ENCODE results near the gene RSAD1.
"Not testable (repeated sequence)": the region's sequence is repeated elsewhere in the genome, so short reads cannot be mapped to it uniquely, and the experiment has no call there.

Gene RSAD1

DNA sequence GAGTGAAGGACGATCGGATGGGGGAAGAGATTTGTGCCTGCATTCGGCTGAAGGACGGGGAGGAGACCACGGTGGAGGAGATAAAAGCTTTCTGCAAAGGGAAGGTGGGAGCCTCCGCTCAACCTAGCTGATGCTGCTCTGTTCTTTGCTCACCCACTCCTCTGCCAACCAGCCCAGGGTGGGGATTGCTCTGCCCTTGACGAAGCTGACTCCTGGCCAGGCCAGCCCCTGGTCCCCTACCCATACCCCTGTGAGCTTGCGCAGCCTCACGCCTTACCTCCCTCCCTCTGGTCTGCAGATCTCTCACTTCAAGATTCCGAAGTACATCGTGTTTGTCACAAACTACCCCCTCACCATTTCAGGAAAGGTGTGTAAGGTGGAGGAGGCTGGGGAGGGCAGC lies 4.8 kb upstream of the RSAD1 start:
- DNase-seq = no peak

DNA sequence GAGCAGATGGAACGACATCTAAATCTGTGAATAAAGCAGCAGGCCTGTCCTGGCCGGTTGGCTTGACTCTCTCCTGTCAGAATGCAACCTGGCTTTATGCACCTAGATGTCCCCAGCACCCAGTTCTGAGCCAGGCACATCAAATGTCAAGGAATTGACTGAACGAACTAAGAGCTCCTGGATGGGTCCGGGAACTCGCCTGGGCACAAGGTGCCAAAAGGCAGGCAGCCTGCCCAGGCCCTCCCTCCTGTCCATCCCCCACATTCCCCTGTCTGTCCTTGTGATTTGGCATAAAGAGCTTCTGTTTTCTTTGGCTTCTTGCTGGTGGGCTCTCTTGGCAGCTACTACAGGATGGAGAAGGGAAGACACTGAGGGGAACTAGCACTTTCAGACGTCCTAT lies 4.1 kb upstream of the RSAD1 start:
- DNase-seq = no peak

DNA sequence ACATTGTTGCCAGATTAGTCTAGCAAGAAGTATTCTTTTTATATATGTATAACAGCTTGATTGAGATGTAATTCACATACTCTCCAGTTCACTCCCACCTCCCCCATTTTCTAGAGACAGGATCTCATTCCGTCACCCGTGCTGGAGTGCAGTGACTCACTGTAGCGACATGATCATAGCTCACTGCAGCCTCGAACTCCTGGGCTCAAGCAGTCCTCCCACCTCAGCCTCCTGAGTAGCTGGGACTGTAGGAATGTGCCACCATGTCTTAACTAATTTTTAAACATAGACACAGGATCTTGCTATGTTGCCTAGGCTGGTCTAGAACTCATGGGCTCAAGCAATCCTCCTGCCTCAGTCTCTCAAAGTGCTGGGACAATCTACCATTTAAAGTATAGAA lies 3.3 kb upstream of the RSAD1 start:
- DNase-seq = no peak

DNA sequence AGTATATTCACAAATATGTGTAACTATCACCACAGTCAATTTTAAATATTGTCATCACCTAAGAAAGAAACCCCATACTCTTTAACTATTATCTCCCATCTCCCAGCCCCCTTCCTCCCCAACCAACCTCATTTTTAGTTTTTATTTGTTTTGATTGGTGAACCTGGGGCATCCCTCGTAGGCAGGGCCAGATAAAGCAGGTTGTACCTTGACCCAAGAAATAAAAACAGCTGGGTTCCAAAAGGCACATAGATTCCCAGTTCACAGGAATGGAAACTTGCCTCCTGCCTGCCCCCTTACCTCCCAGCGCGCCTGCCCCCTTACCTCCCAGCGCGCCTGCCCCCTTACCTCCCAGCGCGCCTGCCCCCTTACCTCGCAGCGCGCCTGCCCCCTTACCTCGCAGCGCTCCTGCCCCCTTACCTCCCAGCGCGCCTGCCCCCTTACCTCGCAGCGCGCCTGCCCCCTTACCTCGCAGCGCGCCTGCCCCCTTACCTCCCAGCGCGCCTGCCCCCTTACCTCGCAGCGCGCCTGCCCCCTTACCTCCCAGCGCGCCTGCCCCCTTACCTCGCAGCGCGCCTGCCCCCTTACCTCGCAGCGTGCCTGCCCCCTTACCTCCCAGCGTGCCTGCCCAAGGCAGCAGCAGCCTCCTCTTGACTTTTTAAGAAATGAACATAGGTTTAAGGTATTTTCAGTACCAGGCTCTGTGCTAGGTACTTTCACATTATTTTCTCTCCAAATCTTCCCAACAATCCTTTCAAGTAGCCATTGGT lies 2.7 kb upstream of the RSAD1 start:
- not testable (repeated sequence) for DNase-seq

DNA sequence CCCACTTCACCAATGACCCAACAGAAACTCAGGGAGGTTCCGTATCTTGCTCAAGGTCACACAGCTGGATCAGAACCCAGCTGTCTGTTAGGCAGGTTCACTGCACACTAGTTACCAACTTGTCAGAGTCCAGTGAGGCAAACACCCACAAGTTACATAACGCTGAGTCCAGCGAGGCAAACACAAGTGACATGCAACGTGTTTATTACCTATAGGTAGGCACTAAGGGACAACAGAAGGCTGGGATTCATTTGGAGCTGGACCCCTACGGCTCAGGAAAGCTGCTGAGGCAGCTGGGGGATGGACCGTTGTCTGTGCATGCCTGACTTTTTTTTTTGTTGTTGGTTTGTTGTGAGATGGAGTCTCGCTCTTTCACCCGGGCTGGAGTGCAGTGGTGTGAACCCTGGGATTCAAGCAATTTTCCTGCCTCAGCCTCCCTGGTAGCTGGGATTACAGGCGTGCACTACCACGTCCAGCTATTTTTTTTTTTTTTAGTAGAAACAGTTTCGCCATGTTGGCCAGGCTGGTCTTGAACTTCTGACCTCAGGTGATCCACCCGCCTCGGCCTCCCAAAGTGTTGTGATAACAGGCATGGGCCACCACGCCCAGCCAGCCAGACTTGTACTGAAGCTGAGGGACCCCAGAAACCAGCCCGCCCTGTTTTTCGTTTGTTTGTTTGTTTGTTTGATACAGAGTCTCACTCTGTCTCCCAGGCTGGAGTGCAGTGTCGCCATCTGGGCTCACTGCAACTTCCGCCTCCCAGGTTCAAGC lies 1.9 kb upstream of the RSAD1 start:
- no peak for DNase-seq

DNA sequence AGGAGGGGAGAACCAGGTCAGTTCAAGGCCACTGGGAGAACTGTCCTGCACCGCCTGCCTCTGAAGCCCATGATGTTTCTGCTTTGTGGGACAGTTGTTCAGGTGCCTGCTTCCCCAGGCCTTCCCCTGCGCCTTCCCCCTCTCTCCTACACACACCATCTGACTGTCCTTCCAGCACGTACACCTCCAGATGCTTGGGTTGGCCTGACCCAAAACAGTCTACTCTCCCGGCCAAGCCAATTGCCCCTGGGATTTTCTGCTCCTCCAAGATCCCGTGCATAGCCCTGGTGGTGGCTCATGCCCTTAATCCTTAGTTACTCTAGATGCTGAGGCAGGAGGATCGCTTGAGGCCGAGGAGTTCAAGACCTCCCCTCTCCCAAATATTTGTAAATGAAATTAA lies 684 bp upstream of the RSAD1 start:
- DNase-seq = peak in 1 of 2 experiments; percentile 14

DNA sequence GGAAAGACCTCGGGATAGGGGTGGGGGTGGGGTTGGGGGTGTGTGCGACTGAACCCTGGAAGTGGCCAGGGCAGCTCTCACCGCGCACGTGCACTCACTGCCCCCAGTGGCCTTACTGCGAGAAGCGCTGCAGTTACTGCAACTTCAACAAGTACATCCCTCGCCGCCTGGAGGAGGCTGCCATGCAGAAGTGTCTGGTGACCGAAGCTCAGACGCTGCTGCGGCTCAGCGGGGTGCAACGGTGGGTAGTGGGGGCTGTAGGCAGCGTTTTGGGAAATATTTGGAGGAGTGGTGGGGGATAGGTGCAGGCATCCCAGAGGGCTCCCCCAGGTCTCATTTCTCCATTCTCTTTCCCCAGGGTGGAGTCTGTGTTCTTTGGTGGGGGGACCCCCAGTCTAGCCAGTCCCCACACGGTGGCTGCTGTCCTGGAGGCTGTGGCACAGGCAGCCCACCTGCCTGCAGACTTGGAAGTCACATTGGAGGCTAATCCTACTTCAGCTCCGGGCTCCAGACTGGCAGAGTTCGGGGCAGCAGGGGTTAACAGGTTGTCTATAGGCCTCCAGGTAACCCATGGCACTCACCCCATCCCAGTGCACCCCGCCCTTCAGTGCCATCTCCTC lies 972 bp downstream of the RSAD1 start:
- DNase-seq = peak; percentile 90 to 91

DNA sequence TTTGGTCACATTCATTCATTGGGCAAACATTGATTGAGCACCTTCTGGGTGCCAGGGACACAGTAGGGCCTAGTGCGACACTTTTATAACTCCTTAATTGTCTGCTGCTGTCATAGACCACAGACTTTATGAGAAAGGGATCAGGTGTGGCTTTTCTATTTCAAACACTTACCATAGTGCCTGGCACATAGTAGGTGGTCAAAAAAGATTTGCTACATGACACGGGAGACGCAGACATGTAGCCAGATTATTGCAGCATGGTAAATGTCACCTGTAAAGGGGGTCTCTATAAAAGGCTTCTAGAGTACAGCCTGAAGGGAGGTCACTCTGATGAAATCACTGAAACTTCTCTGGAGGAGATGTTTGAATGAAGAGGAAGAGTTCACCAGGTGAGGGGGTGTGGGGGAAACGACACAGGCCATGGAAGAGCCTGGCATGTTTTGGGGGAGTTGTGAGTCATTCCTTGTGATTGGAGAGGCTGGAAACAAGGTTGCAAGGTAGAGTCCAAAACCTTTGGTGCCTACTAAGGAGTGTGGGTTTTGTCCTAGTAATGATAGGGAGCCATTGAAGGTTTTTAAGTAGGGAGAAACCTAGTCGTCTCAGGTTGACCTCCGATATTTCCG lies 1.6 kb downstream of the RSAD1 start:
- no peak for DNase-seq

DNA sequence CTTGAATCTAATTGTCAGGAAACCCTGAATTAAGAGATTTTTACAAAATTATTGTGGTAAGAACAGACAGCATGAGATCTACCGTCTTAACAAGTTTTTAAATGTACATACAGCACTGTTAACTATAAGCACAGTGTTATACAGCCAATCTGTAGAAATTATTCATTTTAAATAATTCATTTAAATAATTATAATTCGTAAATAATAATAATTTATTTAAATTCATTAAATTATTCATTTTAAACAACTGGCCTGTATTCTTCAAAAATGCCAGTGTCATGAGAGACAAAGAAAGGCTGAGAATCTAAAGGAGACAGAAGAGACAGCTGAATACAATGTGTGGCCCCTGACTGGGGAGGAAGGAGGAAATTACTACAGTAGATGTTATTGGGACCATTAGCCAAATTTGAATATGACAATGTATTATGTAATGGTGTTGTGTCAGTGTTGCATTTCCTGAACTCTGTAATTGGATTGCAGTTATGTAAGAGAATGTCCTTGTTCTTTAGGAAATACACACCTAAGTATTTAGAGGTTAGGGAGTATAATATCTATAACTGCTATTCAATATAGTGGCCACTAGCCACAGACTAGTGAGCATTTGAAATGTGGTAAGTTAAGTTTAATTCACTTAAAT lies 2.3 kb downstream of the RSAD1 start:
- DNase-seq = no peak

DNA sequence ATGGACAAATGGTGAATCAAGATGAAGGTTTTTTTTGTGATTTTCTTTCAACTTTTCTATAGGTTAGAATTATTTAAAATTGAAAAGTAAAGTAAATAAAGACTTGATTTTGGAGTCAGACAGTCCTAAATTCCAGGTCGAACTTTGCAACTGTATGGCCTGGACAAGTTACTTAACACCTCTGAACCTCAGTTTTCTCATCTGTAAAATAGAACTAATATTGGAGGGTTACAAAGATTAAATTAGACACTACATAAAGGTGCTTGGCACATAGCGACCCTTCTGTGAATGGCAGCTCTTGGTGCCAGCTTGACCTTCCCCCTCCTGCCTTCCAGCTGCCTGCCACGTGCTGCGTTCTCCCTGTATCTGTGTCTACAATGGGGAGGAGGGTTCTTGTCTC lies 3.0 kb downstream of the RSAD1 start:
- no peak for DNase-seq

DNA sequence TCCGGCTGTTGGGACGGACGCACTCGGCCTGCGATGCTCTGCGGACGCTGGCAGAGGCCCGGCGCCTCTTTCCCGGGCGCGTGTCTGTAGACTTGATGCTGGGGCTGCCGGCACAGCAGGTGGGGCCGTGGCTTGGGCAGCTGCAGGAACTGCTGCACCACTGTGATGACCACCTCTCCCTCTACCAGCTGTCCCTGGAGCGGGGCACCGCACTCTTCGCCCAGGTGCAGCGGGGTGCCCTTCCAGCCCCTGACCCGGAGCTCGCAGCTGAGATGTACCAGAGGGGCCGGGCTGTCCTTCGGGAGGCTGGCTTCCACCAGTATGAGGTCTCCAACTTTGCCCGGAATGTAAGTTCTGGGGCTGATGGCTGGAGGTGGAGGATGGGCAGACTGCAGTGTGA lies 3.5 kb downstream of the RSAD1 start:
- no peak for DNase-seq

DNA sequence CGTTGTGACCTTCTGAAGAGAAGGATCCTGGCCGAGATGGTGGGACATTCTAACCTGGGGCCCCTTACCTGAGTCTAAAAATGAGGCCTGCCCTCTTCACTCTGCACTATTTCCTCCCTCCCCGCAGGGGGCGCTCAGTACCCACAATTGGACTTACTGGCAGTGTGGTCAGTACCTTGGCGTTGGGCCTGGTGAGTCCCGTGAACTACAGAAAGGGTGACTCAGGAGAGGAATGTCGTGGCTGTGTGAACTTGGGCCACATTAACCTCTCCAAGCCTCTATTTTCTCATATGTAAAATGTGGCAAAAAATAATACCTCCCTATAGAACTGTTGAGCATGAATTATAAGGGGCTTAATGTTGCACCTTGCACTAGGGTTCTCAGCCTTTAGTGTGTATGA lies 3.9 kb downstream of the RSAD1 start:
- DNase-seq = peak; percentile 79 to 89

DNA sequence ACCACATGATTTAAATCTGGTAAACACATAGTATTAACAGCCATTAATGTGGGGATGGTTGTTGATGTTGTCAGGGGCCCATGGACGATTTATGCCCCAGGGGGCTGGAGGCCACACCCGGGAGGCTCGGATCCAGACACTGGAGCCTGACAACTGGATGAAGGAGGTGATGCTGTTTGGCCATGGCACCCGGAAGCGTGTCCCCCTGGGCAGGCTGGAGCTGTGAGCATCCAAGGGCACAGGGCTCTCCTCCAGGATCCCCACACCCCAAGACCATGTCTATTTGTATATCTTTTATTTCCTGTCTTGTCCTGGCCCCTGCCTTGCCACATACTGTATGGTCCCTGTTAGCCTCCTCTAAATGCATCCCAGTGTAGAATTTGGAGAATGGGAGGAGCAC lies 4.6 kb downstream of the RSAD1 start:
- DNase-seq = no peak

DNA sequence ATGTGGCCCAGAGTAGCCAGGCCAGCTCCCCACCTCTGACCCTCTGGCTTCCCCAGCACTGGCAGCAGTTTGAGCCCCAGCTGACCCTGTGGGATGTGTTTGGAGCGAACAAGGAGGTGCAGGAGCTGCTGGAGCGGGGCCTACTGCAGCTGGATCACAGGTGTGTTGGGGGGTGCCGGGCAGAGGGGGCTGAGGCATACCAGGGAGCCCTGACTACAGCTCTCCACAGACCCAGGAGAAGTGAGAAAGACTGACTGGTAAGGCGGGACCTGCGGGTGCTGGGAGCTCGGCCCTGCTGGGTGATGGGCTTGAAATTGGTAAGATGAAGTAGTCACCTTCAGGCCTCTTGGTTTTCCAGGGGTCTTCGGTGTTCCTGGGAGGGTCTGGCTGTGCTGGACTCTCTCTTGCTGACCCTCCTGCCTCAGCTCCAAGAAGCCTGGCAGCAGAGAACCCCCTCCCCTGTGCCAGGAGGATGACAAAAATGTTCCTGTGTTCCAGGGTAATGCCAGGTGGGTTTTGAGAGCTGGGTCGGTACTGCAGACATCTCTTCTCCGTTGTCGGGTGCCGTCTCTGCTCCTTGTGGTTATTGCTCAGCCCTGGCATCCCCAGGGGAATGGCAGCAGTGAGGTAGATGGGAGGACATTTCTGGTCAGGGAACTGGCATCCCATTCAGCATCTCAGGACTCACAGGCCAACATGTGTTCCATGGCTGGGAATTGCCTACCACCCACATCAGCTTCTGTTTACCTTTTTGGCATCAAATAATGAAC lies 5.9 kb downstream of the RSAD1 start:
- DNase-seq = no peak

DNA sequence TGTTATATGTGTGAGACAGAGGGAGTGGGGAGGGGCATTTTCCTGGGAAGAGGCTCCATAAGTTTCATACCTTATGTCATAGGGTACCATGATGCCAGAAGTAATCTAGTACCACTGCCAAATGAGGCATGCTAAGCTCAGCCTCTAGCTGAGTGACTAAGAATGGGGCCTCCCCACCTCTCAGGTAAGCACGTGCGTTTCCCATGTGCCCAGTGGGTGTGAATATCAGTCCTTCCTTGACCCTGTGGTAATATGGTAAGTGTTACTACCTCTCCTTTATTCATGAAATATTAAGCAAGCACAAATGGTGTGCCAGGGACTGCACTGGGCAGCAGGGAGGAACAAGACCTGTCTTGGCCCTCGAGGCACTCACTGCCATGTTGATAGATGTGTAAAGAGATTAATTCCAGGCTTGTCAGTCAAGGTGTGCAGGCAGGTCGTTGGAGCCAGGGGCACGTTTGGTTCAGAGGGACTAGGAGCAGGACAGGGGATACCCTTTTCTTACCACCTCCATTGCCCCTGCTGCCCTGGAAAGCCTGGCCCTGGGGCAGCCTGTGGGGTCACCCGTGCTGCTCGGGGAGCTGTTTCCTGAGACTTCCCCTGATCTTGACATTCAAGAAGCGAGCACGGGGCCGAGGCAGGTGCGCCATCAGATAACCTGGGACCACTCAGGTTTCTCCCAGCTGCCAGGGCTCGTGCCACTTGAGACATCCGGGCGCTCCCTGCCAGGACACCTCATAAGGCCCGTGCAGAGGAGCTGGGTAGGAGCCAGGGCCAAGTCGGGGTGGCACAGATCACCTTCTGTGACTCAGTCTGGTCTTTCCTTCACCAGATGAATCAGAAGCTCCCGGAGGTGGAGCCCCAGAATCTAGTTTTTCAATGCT lies 8.8 kb downstream of the RSAD1 start:
- no peak for DNase-seq

DNA sequence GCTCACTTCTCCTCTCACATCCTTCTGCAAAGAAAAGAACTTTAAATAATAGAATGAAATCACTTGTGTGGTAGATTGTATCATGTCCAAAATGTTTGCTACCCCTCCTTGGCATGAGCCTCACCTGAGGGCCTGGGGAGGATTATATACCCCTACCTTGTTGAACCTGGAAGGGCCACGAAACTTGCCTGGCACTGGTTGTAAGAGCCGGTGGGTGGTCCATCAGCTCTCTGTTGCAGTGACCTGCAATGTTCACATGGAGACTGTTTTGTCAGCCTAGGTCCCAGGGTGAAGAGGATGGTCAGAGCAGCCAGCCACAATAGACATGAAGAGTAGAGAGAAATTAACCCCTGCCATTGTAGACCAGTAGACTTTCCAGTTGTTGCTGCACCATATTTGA lies 10.2 kb downstream of the RSAD1 start:
- DNase-seq = no peak

DNA sequence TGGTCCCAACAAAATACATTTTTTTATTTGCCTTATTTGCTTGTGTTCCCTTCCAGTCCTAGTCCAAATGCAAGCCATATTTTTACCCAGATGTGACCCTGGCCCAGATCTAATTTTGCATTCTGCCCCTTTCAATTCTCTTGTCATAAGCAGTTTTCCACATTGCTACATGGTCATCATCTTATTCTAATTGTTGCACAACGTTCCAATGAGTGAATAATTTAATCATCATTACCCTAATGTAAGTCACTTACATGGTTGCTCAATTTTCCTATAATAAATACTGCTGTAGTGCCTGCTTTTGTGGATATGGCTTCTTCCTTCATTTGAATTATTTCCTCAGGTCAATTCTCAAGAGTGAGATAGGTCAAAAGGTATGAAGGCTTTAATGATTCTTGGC lies 12.8 kb downstream of the RSAD1 start:
- DNase-seq = no peak

DNA sequence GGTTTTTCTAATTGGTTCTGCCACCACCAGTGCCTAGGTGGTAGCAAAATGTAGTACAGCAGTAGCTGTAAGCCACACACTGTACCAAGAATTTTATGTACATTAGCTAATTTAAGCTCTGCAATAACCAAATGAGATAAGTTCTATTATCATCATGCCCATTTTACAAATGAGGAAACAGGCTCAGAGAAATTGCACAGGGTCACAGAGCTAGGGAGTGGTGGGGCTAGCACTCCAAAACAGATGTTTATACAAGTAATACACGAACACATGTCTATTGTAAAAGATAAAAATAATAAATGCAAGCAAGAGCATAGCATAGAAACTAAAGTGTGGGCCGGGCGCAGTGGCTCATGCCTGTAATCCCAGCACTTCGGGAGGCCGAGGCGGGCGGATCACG lies 13.6 kb downstream of the RSAD1 start:
- no peak for DNase-seq

DNA sequence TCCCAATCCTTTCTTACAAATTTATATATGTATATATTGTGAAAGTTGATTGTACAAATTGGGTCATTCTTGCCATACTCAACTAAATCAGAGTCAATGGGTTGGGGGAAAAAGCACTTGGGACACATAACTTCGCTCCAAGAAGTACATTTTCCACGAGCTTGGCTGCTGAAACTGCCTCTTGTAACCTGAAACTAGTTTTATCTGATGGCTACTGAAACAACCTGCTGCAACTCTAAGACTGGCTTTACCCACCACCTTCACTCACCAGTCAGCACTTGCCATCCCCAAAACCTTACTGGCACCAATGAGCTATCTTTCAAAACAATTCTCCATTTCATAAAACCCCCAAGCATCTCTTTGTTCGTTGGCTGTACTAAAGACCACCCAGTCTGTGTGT lies 15.1 kb downstream of the RSAD1 start:
- DNase-seq = no peak

DNA sequence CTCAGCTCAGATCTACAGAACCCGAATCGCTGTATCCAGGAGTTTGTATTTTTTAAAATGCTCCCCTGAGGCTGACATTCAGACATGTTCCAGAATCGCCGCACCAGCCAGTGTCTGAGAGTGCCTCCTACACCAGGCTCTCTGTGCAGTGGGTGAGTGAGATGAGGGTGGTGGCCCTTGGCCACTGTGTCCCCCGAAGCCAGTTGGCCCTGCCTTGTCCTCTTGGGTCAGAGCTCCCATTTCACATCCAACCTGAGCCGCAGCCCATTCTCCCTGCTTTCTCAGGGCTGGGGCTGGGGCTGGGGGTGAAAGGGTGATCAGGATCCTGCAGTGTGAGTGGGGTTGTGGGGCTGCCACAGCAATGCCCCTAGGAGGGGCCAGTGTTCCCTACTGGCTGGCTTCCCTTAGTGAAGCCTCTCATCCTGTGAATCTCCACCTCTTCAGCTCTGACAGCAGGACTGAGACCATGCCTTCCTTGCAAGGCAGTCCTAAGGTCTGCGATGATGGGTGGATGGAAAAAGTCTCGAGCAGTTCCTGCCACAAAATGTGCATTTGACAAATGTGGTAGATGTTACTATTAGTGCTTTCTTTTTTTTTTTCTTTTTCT lies 16.7 kb downstream of the RSAD1 start:
- no peak for DNase-seq

DNA sequence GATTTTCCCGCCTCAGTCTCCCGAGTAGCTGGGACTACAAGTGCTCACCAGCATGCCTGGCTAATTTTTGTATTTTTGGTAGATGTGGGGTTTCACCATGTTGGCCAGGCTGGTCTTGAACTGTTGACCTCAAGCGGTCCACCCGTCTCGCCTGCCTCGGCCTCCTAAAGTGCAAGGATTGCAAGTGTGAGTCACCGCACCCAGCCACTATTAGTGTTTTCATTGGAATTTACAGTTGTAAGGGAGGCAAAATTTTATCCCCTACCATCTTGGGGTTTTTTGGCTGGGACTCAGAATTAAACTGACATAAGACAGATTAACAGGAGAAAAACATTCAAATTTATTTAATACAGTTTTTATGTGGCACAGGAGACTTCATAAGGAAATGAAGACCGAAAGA lies 17.3 kb downstream of the RSAD1 start:
- DNase-seq = no peak
